Endothelial cell of umbilical vein (primary cell): ENCODE data around the gene NADSYN1.

Source experiments
- CTCF ChIP-seq, 2 donors: IDR thresholded peaks; 1 replicate in 1 of 2; 2 replicates in 1 of 2; pipeline ENCODE4 v1.5.1; 2011; ENCODE audit warnings: low read length in 2 of 2, mild to moderate bottlenecking in 2 of 2, moderate library complexity in 2 of 2, control low read depth in 1 of 2, inconsistent platforms in 1 of 2, low read depth in 1 of 2; ENCODE audit not compliant: insufficient read depth in 1 of 2; ENCODE audit errors: extremely low read depth in 1 of 2
- EZH2 ChIP-seq: IDR thresholded peaks from 2 replicates; pipeline ENCODE4 v1.6.1; 2012; ENCODE audit warnings: borderline replicate concordance, low read depth, mild to moderate bottlenecking, moderate library complexity, low read length, inconsistent platforms; ENCODE audit not compliant: severe bottlenecking
- FOS ChIP-seq: IDR thresholded peaks from 2 replicates; pipeline ENCODE4 v1.6.1; 2011; ENCODE audit warnings: mild to moderate bottlenecking, low read length, moderate library complexity, borderline replicate concordance; ENCODE audit not compliant: insufficient read depth
- GATA2 ChIP-seq: IDR thresholded peaks from 2 replicates; pipeline ENCODE4 v1.7.0; 2011; ENCODE audit warnings: low read depth, mild to moderate bottlenecking, moderate library complexity, mixed read lengths, low read length; ENCODE audit not compliant: insufficient read length, insufficient read depth
- JUN ChIP-seq: IDR thresholded peaks from 2 replicates; pipeline ENCODE4 v1.6.1; 2011; ENCODE audit warnings: borderline replicate concordance, low read depth; ENCODE audit not compliant: insufficient read length, insufficient read depth
- MAX ChIP-seq: IDR thresholded peaks from 2 replicates; pipeline ENCODE4 v1.6.1; 2011; ENCODE audit not compliant: insufficient read depth, insufficient read length
- MYC ChIP-seq: IDR thresholded peaks from one replicate; pipeline ENCODE4 v1.6.1; 2011; ENCODE audit warnings: mild to moderate bottlenecking, low read depth, low read length
- POLR2A ChIP-seq: IDR thresholded peaks from 2 replicates; pipeline ENCODE4 v1.6.1; 2012; ENCODE audit warnings: low read depth, mild to moderate bottlenecking, control low read depth, low read length
- POLR2AphosphoS5 ChIP-seq: IDR thresholded peaks from 2 replicates; pipeline ENCODE4 v1.6.1; 2012; ENCODE audit warnings: low read depth, mild to moderate bottlenecking, control low read depth, low read length, moderate library complexity; ENCODE audit not compliant: insufficient read depth

GRCh38 chr11:71538666-71538990, 85.6 kb downstream of the NADSYN1 start:
- TF ChIP-seq CTCF (IDR thresholded peaks at IDR 0.05; ENCODE audit: extremely low read depth in 1 of 2, insufficient read depth in 1 of 2, low read depth in 1 of 2, low read length in 2 of 2) (no peak), MAX (no peak), POLR2A (no peak), EZH2 (no peak), JUN (no peak), MYC (no peak), POLR2AphosphoS5 (no peak), FOS (no peak), GATA2 (no peak)
